ENCODE results near the gene PRND.

Gene PRND

GRCh38 chr20:4685923-4686221 lies 35.8 kb upstream of the PRND start:
- H3K9me3 ChIP-seq (ENCODE audit: control insufficient read depth in 2 of 2, low read length in 2 of 2): no peaks in the 10 kb centered on the region
- H3K4me1 ChIP-seq (ENCODE audit: control insufficient read depth in 2 of 2, insufficient read depth in 2 of 2, low read length in 2 of 2): peaks cover 0 to 9% of the 10 kb centered on the region in 2 donors
- H3K36me3 ChIP-seq (ENCODE audit: control insufficient read depth in 2 of 2, insufficient read depth in 2 of 2, low read length in 2 of 2): no peaks in the 10 kb centered on the region
- H3K4me3 ChIP-seq (ENCODE audit: low read length in 2 of 2): peak overlapping the region; percentile 63 to 71
- H3K27ac ChIP-seq (ENCODE audit: low read depth in 2 of 2, low read length in 2 of 2): peak overlapping the region; percentile 74 to 85
- H3K9ac ChIP-seq (ENCODE audit: low read depth in 1 of 2, low read length in 2 of 2): peak overlapping the region; percentile 20 to 68
- peaks cover 3 to 4% of the 10 kb centered on the region in 2 donors for H3K27me3 ChIP-seq (ENCODE audit: control insufficient read depth in 2 of 2, insufficient read depth in 2 of 2, low read length in 2 of 2)

- Histone ChIP-seq H3K4me1 (ENCODE audit: control insufficient read depth in 2 of 2, insufficient read depth in 2 of 2, low read length in 2 of 2) (peaks cover 0 to 9% of the 10 kb centered on the region in 2 donors), H3K27ac (ENCODE audit: low read depth in 2 of 2, low read length in 2 of 2) (no peak overlapping the region), H3K36me3 (ENCODE audit: control insufficient read depth in 2 of 2, insufficient read depth in 2 of 2, low read length in 2 of 2) (no peaks in the 10 kb centered on the region), H3K9ac (ENCODE audit: low read depth in 1 of 2, low read length in 2 of 2) (no peak overlapping the region), H3K4me3 (ENCODE audit: low read length in 2 of 2) (no peak overlapping the region), H3K9me3 (ENCODE audit: control insufficient read depth in 2 of 2, low read length in 2 of 2) (no peaks in the 10 kb centered on the region), H3K27me3 (ENCODE audit: control insufficient read depth in 2 of 2, insufficient read depth in 2 of 2, low read length in 2 of 2) (no peaks in the 10 kb centered on the region)
Measured at GRCh38 chr20:4688305-4688704, 33.4 kb upstream of the PRND start.

DNA sequence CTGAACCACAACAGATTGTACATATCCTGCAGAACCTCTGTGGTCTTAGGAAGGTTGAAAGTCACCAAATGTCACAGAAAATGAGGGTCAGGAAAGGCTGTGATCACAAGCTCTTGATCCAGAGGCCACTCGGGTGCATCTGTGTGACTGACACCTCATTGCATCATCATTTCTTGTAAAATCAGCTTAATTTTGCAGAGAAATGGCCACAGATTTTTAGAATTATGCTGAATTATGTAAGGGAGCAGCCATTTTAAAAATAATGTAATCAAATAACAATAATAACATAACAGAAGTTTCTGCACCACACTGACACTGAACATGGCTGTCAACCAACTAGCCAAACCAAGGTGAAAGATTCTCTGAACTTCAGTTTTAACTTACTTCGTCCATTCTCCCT lies 32.5 kb upstream of the PRND start:
- Histone ChIP-seq H3K27me3 (ENCODE audit: control insufficient read depth in 2 of 2, insufficient read depth in 2 of 2, low read length in 2 of 2) (no peaks in the 10 kb centered on the region), H3K4me1 (ENCODE audit: control insufficient read depth in 2 of 2, insufficient read depth in 2 of 2, low read length in 2 of 2) (peaks cover 0 to 9% of the 10 kb centered on the region in 2 donors)

GRCh38 chr20:4691753-4692152 lies 30.0 kb upstream of the PRND start:
- no peaks in the 10 kb centered on the region for H3K9me3 ChIP-seq (ENCODE audit: control insufficient read depth in 2 of 2, low read length in 2 of 2)
- H3K4me1 ChIP-seq (ENCODE audit: control insufficient read depth in 2 of 2, insufficient read depth in 2 of 2, low read length in 2 of 2): no peaks in the 10 kb centered on the region
- H3K27me3 ChIP-seq (ENCODE audit: control insufficient read depth in 2 of 2, insufficient read depth in 2 of 2, low read length in 2 of 2): no peaks in the 10 kb centered on the region
- H3K36me3 ChIP-seq (ENCODE audit: control insufficient read depth in 2 of 2, insufficient read depth in 2 of 2, low read length in 2 of 2): no peaks in the 10 kb centered on the region
- no peak overlapping the region for H3K9ac ChIP-seq (ENCODE audit: low read depth in 1 of 2, low read length in 2 of 2)
- no peak overlapping the region for H3K27ac ChIP-seq (ENCODE audit: low read depth in 2 of 2, low read length in 2 of 2)
- H3K4me3 ChIP-seq (ENCODE audit: low read length in 2 of 2): no peak overlapping the region

More for the DNA sequence above, 32.5 kb upstream of the PRND start:
- H3K36me3 ChIP-seq (ENCODE audit: control insufficient read depth in 2 of 2, insufficient read depth in 2 of 2, low read length in 2 of 2): no peaks in the 10 kb centered on the region
- H3K27ac ChIP-seq (ENCODE audit: low read depth in 2 of 2, low read length in 2 of 2): no peak overlapping the region
- no peak overlapping the region for H3K4me3 ChIP-seq (ENCODE audit: low read length in 2 of 2)
- no peaks in the 10 kb centered on the region for H3K9me3 ChIP-seq (ENCODE audit: control insufficient read depth in 2 of 2, low read length in 2 of 2)
- no peak overlapping the region for H3K9ac ChIP-seq (ENCODE audit: low read depth in 1 of 2, low read length in 2 of 2)

DNA sequence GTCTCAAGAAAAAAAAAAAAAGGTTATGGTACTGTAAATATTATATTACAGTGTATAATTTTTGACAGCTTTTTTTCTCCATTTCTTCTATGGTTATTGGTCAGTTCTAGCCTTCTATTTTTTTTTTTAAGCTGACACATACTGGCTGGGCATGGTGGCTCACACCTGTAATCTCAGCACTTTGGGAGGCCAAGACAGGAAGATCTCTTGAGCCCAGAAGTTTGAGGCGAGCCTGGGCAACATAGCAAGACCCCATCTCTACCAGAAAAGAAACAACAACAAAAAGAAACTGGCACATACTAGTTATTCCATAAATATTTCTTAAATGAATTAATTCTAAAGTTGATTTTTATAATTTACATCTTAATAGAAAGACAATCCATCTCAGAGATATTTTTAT lies 27.6 kb upstream of the PRND start:
- H3K27ac ChIP-seq (ENCODE audit: low read depth in 2 of 2, low read length in 2 of 2): no peak overlapping the region
- H3K27me3 ChIP-seq (ENCODE audit: control insufficient read depth in 2 of 2, insufficient read depth in 2 of 2, low read length in 2 of 2): no peaks in the 10 kb centered on the region
- H3K9ac ChIP-seq (ENCODE audit: low read depth in 1 of 2, low read length in 2 of 2): no peak overlapping the region
- no peaks in the 10 kb centered on the region for H3K9me3 ChIP-seq (ENCODE audit: control insufficient read depth in 2 of 2, low read length in 2 of 2)
- H3K4me3 ChIP-seq (ENCODE audit: low read length in 2 of 2): no peak overlapping the region
- H3K4me1 ChIP-seq (ENCODE audit: control insufficient read depth in 2 of 2, insufficient read depth in 2 of 2, low read length in 2 of 2): no peaks in the 10 kb centered on the region
- H3K36me3 ChIP-seq (ENCODE audit: control insufficient read depth in 2 of 2, insufficient read depth in 2 of 2, low read length in 2 of 2): no peaks in the 10 kb centered on the region

- no peak overlapping the region for H3K4me3 ChIP-seq (ENCODE audit: low read length in 2 of 2)
- peaks cover 4 to 13% of the 10 kb centered on the region in 2 donors for H3K36me3 ChIP-seq (ENCODE audit: control insufficient read depth in 2 of 2, insufficient read depth in 2 of 2, low read length in 2 of 2)
- no peak overlapping the region for H3K9ac ChIP-seq (ENCODE audit: low read depth in 1 of 2, low read length in 2 of 2)
- no peaks in the 10 kb centered on the region for H3K4me1 ChIP-seq (ENCODE audit: control insufficient read depth in 2 of 2, insufficient read depth in 2 of 2, low read length in 2 of 2)
- H3K9me3 ChIP-seq (ENCODE audit: control insufficient read depth in 2 of 2, low read length in 2 of 2): no peaks in the 10 kb centered on the region
- no peaks in the 10 kb centered on the region for H3K27me3 ChIP-seq (ENCODE audit: control insufficient read depth in 2 of 2, insufficient read depth in 2 of 2, low read length in 2 of 2)
- no peak overlapping the region for H3K27ac ChIP-seq (ENCODE audit: low read depth in 2 of 2, low read length in 2 of 2)
Measured at GRCh38 chr20:4697189-4697830, 24.4 kb upstream of the PRND start.

DNA sequence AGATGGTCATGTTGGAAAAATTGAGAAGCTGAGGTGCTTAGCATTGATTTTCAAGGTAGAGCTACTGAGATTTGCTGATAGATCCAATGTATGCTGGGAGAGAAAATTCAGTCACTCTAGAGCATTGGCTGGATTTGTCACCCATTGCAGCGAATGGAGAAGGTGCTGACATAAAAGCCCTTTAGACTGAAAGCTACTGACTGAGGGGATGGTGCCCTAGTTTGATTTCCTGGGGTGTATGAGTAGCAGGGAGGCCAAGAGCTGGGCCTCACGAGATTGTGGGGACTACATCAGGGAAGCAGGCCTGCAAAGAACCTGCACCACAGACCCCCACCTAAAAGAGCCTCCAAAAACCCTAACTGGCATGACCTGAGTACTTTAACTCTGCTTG lies 23.9 kb upstream of the PRND start:
- no peak overlapping the region for H3K27ac ChIP-seq (ENCODE audit: low read depth in 2 of 2, low read length in 2 of 2)
- H3K9ac ChIP-seq (ENCODE audit: low read depth in 1 of 2, low read length in 2 of 2): no peak overlapping the region
- H3K36me3 ChIP-seq (ENCODE audit: control insufficient read depth in 2 of 2, insufficient read depth in 2 of 2, low read length in 2 of 2): peaks cover 4 to 13% of the 10 kb centered on the region in 2 donors
- H3K9me3 ChIP-seq (ENCODE audit: control insufficient read depth in 2 of 2, low read length in 2 of 2): no peaks in the 10 kb centered on the region
- no peaks in the 10 kb centered on the region for H3K4me1 ChIP-seq (ENCODE audit: control insufficient read depth in 2 of 2, insufficient read depth in 2 of 2, low read length in 2 of 2)
- H3K4me3 ChIP-seq (ENCODE audit: low read length in 2 of 2): no peak overlapping the region
- no peaks in the 10 kb centered on the region for H3K27me3 ChIP-seq (ENCODE audit: control insufficient read depth in 2 of 2, insufficient read depth in 2 of 2, low read length in 2 of 2)

GRCh38 chr20:4699216-4699615 lies 22.5 kb upstream of the PRND start:
- H3K4me1 ChIP-seq (ENCODE audit: control insufficient read depth in 2 of 2, insufficient read depth in 2 of 2, low read length in 2 of 2): no peaks in the 10 kb centered on the region
- H3K27me3 ChIP-seq (ENCODE audit: control insufficient read depth in 2 of 2, insufficient read depth in 2 of 2, low read length in 2 of 2): no peaks in the 10 kb centered on the region
- H3K27ac ChIP-seq (ENCODE audit: low read depth in 2 of 2, low read length in 2 of 2): no peak overlapping the region
- H3K9ac ChIP-seq (ENCODE audit: low read depth in 1 of 2, low read length in 2 of 2): no peak overlapping the region
- H3K4me3 ChIP-seq (ENCODE audit: low read length in 2 of 2): no peak overlapping the region
- H3K36me3 ChIP-seq (ENCODE audit: control insufficient read depth in 2 of 2, insufficient read depth in 2 of 2, low read length in 2 of 2): peaks cover 4 to 13% of the 10 kb centered on the region in 2 donors
- no peaks in the 10 kb centered on the region for H3K9me3 ChIP-seq (ENCODE audit: control insufficient read depth in 2 of 2, low read length in 2 of 2)

GRCh38 chr20:4699957-4700356 lies 21.8 kb upstream of the PRND start:
- H3K27ac ChIP-seq (ENCODE audit: low read depth in 2 of 2, low read length in 2 of 2): no peak overlapping the region
- no peak overlapping the region for H3K9ac ChIP-seq (ENCODE audit: low read depth in 1 of 2, low read length in 2 of 2)
- H3K9me3 ChIP-seq (ENCODE audit: control insufficient read depth in 2 of 2, low read length in 2 of 2): no peaks in the 10 kb centered on the region
- no peaks in the 10 kb centered on the region for H3K27me3 ChIP-seq (ENCODE audit: control insufficient read depth in 2 of 2, insufficient read depth in 2 of 2, low read length in 2 of 2)
- peaks cover 4 to 13% of the 10 kb centered on the region in 2 donors for H3K36me3 ChIP-seq (ENCODE audit: control insufficient read depth in 2 of 2, insufficient read depth in 2 of 2, low read length in 2 of 2)
- H3K4me3 ChIP-seq (ENCODE audit: low read length in 2 of 2): no peak overlapping the region
- H3K4me1 ChIP-seq (ENCODE audit: control insufficient read depth in 2 of 2, insufficient read depth in 2 of 2, low read length in 2 of 2): no peaks in the 10 kb centered on the region

DNA sequence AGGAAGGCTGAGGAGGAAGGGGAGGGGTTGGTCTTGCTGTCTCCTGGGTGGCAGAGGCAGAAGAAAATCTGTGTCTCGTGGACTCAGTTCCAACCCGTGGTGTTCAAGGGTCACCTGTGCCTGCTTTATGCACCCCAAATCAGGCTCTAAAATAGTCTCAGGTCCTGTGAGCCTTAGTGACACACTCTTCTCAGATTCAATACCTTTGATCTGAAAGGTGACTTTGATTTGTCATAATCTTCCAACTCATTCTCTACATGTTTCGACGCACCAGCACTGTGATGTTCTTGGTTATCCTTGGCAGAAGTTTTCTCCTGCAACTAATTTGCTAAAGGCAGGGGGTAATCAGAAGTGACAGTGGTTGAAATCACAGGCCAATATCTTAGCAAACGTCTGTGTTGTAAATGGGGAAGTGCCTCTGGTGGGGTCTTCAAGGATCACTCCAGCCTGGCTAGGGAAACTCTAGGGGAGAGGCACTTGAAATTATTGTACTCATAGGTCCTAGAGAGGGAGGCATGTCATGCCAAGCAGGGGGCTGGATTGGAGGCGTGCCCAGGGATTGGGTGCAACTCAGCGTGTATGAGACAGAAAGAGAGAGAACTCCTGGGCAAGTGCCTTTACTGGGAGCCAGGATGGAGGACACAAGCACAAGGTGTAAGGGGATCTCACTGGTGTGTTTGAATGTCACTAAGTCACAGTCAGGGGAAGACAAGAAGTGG lies 19.0 kb upstream of the PRND start:
- Histone ChIP-seq H3K4me3 (ENCODE audit: low read length in 2 of 2) (no peak overlapping the region), H3K9ac (ENCODE audit: low read depth in 1 of 2, low read length in 2 of 2) (no peak overlapping the region), H3K9me3 (ENCODE audit: control insufficient read depth in 2 of 2, low read length in 2 of 2) (no peaks in the 10 kb centered on the region), H3K36me3 (ENCODE audit: control insufficient read depth in 2 of 2, insufficient read depth in 2 of 2, low read length in 2 of 2) (peaks cover 4 to 13% of the 10 kb centered on the region in 2 donors), H3K27me3 (ENCODE audit: control insufficient read depth in 2 of 2, insufficient read depth in 2 of 2, low read length in 2 of 2) (no peaks in the 10 kb centered on the region), H3K27ac (ENCODE audit: low read depth in 2 of 2, low read length in 2 of 2) (no peak overlapping the region), H3K4me1 (ENCODE audit: control insufficient read depth in 2 of 2, insufficient read depth in 2 of 2, low read length in 2 of 2) (no peaks in the 10 kb centered on the region)

Data from mucosa of rectum (tissue), 2 donors.